Measurements from ENCODE around the gene SZRD1. TPM values are rescaled to one million over a fixed set of nuclear protein-coding genes. Genes with fewer than 3 reads are reported as not detected.

SZRD1 gene
- total RNA-seq, 4 donors from 2014 or later = 41.7 to 88.4 (median 50.4) TPM

DNA sequence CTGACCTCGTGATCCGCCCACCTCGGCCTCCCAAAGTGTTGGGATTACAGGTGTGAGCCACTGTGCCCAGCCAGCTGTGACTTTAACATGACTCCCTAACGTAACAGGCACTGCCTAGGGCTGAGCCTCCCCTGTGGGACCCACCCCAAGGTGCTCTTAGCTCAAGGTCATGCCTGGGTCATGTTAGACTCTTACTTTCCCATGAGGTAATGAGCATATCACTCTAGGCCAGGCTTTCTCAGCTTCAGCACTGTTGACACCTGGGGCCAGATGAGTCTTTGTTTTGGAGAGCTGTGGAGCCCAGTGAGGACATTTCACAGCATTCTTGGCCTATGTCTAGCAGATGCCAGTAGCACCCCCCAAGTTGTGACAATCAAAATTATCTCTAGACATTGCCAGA is 78.0 kb downstream of the SZRD1 start:
- TF ChIP-seq CTCF (IDR thresholded peaks at IDR 0.05; ENCODE audit: low read depth) = no peak

DNA sequence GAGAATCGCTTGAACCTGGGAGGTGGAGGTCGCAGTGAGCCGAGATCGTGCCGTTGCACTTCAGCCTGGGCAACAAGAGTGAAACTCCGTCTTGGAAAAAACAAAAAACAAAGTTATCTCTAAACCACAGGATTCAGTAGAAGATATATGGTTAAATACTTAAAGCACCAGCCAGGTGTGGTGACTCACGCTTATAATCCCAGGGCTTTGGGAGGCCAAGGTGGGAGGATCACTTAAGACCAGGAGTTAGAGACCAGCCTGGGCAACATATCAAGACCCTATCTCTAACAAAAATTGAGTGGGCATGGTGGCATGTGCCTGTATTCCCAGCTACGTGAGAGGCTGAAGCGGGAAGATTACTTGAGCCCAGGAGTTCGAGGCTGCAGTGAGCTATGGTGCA is 79.1 kb downstream of the SZRD1 start:
- no peak for TF ChIP-seq CTCF (IDR thresholded peaks at IDR 0.05; ENCODE audit: low read depth)

DNA sequence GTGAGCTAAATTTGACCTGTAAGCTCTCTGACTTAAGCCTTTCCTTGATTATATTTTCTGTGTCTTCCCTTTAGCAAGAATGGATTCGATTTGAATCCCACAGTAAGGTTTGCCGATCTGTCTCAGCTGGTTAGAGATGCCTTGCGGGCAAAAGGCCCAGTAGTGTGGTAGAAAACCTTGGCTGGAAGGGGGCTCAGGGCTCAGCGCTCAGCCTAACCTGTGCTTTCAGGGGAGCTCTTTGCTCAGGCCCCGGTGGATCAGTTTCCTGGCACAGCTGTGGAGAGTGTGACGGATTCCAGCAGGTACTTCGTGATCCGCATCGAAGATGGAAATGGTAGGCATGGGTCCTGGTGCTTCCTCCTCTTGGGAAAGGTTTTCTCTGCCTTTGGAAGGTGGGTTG is 80.6 kb downstream of the SZRD1 start:
- no peak for TF ChIP-seq CTCF (IDR thresholded peaks at IDR 0.05; ENCODE audit: low read depth)

Other genes starting within 250 kb of the SZRD1 start
- 10 to 100 TPM in 1 of 4 donors, 1 to 10 TPM in 3; 3.6 to 20.3 (median 7.3) TPM for gene EPHA2, start 211.2 kb upstream of the SZRD1 start, total RNA-seq
- gene ARHGEF19, start 154.6 kb upstream of the SZRD1 start, total RNA-seq = 10 to 100 TPM in 1 of 4 donors, 1 to 10 TPM in 3; 1.1 to 16.0 (median 3.3) TPM
- 1 to 10 TPM; 1.0 to 3.4 (median 2.3) TPM for gene CPLANE2, start 130.1 kb upstream of the SZRD1 start, total RNA-seq
- gene FBXO42, start 14.8 kb upstream of the SZRD1 start, total RNA-seq = 10 to 100 TPM; 21.4 to 26.9 (median 23.6) TPM
- gene SPATA21, start 70.2 kb downstream of the SZRD1 start, total RNA-seq = not detected
- 100 to 1,000 TPM in 1 of 4 donors, 10 to 100 TPM in 3; 44.5 to 101 (median 63.5) TPM for gene NECAP2, start 73.5 kb downstream of the SZRD1 start, total RNA-seq
- under 1 TPM; under 0.01 TPM for gene RNU1-1, start 147.0 kb downstream of the SZRD1 start, total RNA-seq
- gene NBPF1, start 246.3 kb downstream of the SZRD1 start, total RNA-seq = 10 to 100 TPM; 20.7 to 50.1 (median 41.9) TPM

All from subcutaneous adipose tissue (tissue), 4 donors.